Loucy (cell line): ENCODE data around the gene TTC7B.

Source experiments
- H2AFZ ChIP-seq: fragments of 200-600 bp; sonication (generic); 2 replicates; pipeline ENCODE4 v1.6.0; 2016; ENCODE audit warnings: antibody characterized with exemption, mild to moderate bottlenecking, low read length, moderate library complexity
- H3F3A ChIP-seq: fragments of 200-600 bp; 2 replicates; pipeline ENCODE4 v1.6.0; 2016; ENCODE audit warnings: antibody characterized with exemption, low read depth, mild to moderate bottlenecking
- H3K27me3 ChIP-seq: fragments of 200-600 bp; sonication (generic); 2 replicates; pipeline ENCODE4 v1.6.1; 2014; ENCODE audit warnings: low read length, mild to moderate bottlenecking; ENCODE audit not compliant: insufficient read depth, poor library complexity, severe bottlenecking
- H3K36me3 ChIP-seq: fragments of 200-600 bp; sonication (generic); 2 replicates; pipeline ENCODE4 v1.6.1; 2016; ENCODE audit warnings: low read length; ENCODE audit not compliant: insufficient read depth
- H3K4me1 ChIP-seq: fragments of 200-600 bp; sonication (generic); 2 replicates; pipeline ENCODE4 v1.5.1; 2014; ENCODE audit warnings: low read length, mild to moderate bottlenecking; ENCODE audit not compliant: insufficient read depth, poor library complexity, severe bottlenecking
- H3K4me2 ChIP-seq: fragments of 200-600 bp; sonication (generic); 2 replicates; pipeline ENCODE4 v1.6.0; 2014; ENCODE audit warnings: antibody characterized with exemption, low read length, low read depth, mild to moderate bottlenecking; ENCODE audit not compliant: poor library complexity, severe bottlenecking
- H3K4me3 ChIP-seq: fragments of 200-600 bp; sonication (generic); 2 replicates; pipeline ENCODE4 v1.5.1; 2014; ENCODE audit warnings: low read length, mild to moderate bottlenecking, mixed read lengths; ENCODE audit not compliant: poor library complexity, severe bottlenecking
- H3K79me2 ChIP-seq: fragments of 200-600 bp; sonication (generic); 2 replicates; pipeline ENCODE4 v1.6.1; 2014; ENCODE audit warnings: low read length; ENCODE audit not compliant: insufficient read depth
- H3K9ac ChIP-seq: fragments of 200-600 bp; sonication (generic); 2 replicates; pipeline ENCODE4 v1.6.0; 2014; ENCODE audit warnings: mild to moderate bottlenecking, low read depth, low read length, moderate library complexity; ENCODE audit not compliant: poor library complexity, severe bottlenecking
- H3K9me2 ChIP-seq: fragments of 200-600 bp; sonication (generic); replicated peaks from 2 replicates; pipeline ENCODE4 v1.6.1; 2016; ENCODE audit warnings: low read depth, low read length, mixed read lengths
- H3K9me3 ChIP-seq: fragments of 200-600 bp; sonication (generic); 2 replicates; pipeline ENCODE4 v1.6.1; 2014; ENCODE audit warnings: mild to moderate bottlenecking, antibody characterized with exemption, low read length, low read depth; ENCODE audit not compliant: insufficient read depth
- H4K20me1 ChIP-seq: fragments of 200-600 bp; sonication (generic); 2 replicates; pipeline ENCODE4 v1.6.0; 2014; ENCODE audit warnings: antibody characterized with exemption, low read length, mild to moderate bottlenecking; ENCODE audit not compliant: insufficient read depth, poor library complexity, severe bottlenecking
- EZH2phosphoT487 ChIP-seq: fragments of 200-600 bp; IDR thresholded peaks from 2 replicates; pipeline ENCODE4 v1.6.1; 2018; ENCODE audit warnings: antibody characterized with exemption, mild to moderate bottlenecking, moderate library complexity, borderline replicate concordance
- TF ChIP-seq, protein P1 (sequence below): fragments of 200-600 bp; sonication (generic); conservative IDR thresholded peaks from 2 replicates; pipeline ENCODE4 v1.5.1; 2014; ENCODE audit warnings: mild to moderate bottlenecking, antibody characterized with exemption, low read length

TTC7B gene

GRCh38 chr14:90742729-90743128 is 73.5 kb downstream of the TTC7B start:
- no peak overlapping the region for H3K9ac ChIP-seq
- H3K9me2 ChIP-seq, result no peaks in the 10 kb centered on the region
- TF ChIP-seq EZH2phosphoT487, result no peak
- TF ChIP-seq, protein P1, sequence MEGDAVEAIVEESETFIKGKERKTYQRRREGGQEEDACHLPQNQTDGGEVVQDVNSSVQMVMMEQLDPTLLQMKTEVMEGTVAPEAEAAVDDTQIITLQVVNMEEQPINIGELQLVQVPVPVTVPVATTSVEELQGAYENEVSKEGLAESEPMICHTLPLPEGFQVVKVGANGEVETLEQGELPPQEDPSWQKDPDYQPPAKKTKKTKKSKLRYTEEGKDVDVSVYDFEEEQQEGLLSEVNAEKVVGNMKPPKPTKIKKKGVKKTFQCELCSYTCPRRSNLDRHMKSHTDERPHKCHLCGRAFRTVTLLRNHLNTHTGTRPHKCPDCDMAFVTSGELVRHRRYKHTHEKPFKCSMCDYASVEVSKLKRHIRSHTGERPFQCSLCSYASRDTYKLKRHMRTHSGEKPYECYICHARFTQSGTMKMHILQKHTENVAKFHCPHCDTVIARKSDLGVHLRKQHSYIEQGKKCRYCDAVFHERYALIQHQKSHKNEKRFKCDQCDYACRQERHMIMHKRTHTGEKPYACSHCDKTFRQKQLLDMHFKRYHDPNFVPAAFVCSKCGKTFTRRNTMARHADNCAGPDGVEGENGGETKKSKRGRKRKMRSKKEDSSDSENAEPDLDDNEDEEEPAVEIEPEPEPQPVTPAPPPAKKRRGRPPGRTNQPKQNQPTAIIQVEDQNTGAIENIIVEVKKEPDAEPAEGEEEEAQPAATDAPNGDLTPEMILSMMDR, result no peak
- H3K79me2 ChIP-seq, result no peaks in the 10 kb centered on the region
- H3K9me3 ChIP-seq, result 0 out of 2 replicates have a peak, but pooled peaks cover 2% of the 10 kb centered on the region
- H3K27me3 ChIP-seq, result no peaks in the 10 kb centered on the region
- H3K4me3 ChIP-seq, result no peak overlapping the region
- H3K36me3 ChIP-seq, result peaks cover 18% of the 10 kb centered on the region; the same call in 1 of the 2 replicates
- H3F3A ChIP-seq, result no peaks in the 10 kb centered on the region
- peaks cover 4% of the 10 kb centered on the region for H3K4me1 ChIP-seq
- no peak overlapping the region for H3K4me2 ChIP-seq
- no peak overlapping the region for H2AFZ ChIP-seq
- no peaks in the 10 kb centered on the region for H4K20me1 ChIP-seq

- Histone ChIP-seq H3K79me2 (no peaks in the 10 kb centered on the region), H3K36me3 (peaks cover 18% of the 10 kb centered on the region; the same call in 1 of the 2 replicates), H3K9ac (no peak overlapping the region), H3K9me3 (no peaks in the 10 kb centered on the region), H3K27me3 (no peaks in the 10 kb centered on the region), H3K4me3 (no peak overlapping the region), H3F3A (no peaks in the 10 kb centered on the region), H2AFZ (no peak overlapping the region), H3K9me2 (no peaks in the 10 kb centered on the region), H3K4me2 (no peak overlapping the region), H4K20me1 (no peaks in the 10 kb centered on the region), H3K4me1 (peaks cover 4% of the 10 kb centered on the region)
- TF ChIP-seq EZH2phosphoT487, result no peak
- TF ChIP-seq, protein P1, result no peak
Measured at GRCh38 chr14:90742252-90742651, 74.0 kb downstream of the TTC7B start.

DNA sequence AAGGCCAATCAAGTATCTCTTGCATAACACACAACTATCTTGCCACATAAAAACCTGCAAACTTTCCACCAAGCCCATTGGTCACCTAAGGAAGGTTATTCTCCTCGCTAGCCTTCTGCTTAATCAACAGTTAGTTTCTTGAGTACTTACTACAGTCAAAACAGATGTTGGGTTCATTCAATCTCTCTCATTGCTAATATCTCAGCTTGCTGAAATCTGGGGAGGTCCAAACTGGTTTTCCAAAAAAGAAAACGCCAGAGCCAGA is 74.6 kb downstream of the TTC7B start:
- Histone ChIP-seq H3K4me2 (no peak overlapping the region), H3K9me2 (no peaks in the 10 kb centered on the region), H3K9me3 (no peaks in the 10 kb centered on the region), H3K9ac (no peak overlapping the region), H2AFZ (no peak overlapping the region), H3K4me1 (peaks cover 4% of the 10 kb centered on the region), H3F3A (no peaks in the 10 kb centered on the region), H3K79me2 (no peaks in the 10 kb centered on the region), H3K4me3 (no peak overlapping the region), H3K36me3 (peaks cover 18% of the 10 kb centered on the region; the same call in 1 of the 2 replicates), H3K27me3 (no peaks in the 10 kb centered on the region), H4K20me1 (no peaks in the 10 kb centered on the region)
- TF ChIP-seq, protein P1, result no peak
- TF ChIP-seq EZH2phosphoT487, result no peak
